ENCODE measurements around the gene MAD1L1.
"Not testable (repeated sequence)": the region's sequence is repeated elsewhere in the genome, so short reads cannot be mapped to it uniquely, and the experiment has no call there.

Gene MAD1L1

GRCh38 chr7:1933066-1933750 is 299.5 kb downstream of the MAD1L1 start:
- DNase-seq (ENCODE audit: low read depth in 1 of 2, low spot score in 1 of 2) = no peak

GRCh38 chr7:1931951-1932270 is 300.8 kb downstream of the MAD1L1 start:
- DNase-seq (ENCODE audit: low read depth in 1 of 2, low spot score in 1 of 2) = no peak

GRCh38 chr7:1931256-1931950 is 301.3 kb downstream of the MAD1L1 start:
- DNase-seq (ENCODE audit: low read depth in 1 of 2, low spot score in 1 of 2) = no peak

- DNase-seq (ENCODE audit: low read depth in 1 of 2, low spot score in 1 of 2) = no peak
Measured at GRCh38 chr7:1930381-1931065, 302.2 kb downstream of the MAD1L1 start.

GRCh38 chr7:1929349-1929925 is 303.3 kb downstream of the MAD1L1 start:
- DNase-seq (ENCODE audit: low read depth in 1 of 2, low spot score in 1 of 2) = not testable (repeated sequence)

GRCh38 chr7:1928645-1929348 is 303.9 kb downstream of the MAD1L1 start:
- no peak for DNase-seq (ENCODE audit: low read depth in 1 of 2, low spot score in 1 of 2)

- no peak for DNase-seq (ENCODE audit: low read depth in 1 of 2, low spot score in 1 of 2)
Measured at GRCh38 chr7:1927937-1928644, 304.7 kb downstream of the MAD1L1 start.

- DNase-seq (ENCODE audit: low read depth in 1 of 2, low spot score in 1 of 2) = no peak
Measured at GRCh38 chr7:1926908-1927306, 305.8 kb downstream of the MAD1L1 start.

GRCh38 chr7:1925973-1926907 is 306.5 kb downstream of the MAD1L1 start:
- DNase-seq (ENCODE audit: low read depth in 1 of 2, low spot score in 1 of 2) = no peak

GRCh38 chr7:1925349-1925748 is 307.4 kb downstream of the MAD1L1 start:
- no peak for DNase-seq (ENCODE audit: low read depth in 1 of 2, low spot score in 1 of 2)

GRCh38 chr7:1924258-1924817 is 308.4 kb downstream of the MAD1L1 start:
- no peak for DNase-seq (ENCODE audit: low read depth in 1 of 2, low spot score in 1 of 2)

GRCh38 chr7:1923409-1924257 is 309.1 kb downstream of the MAD1L1 start:
- no peak for DNase-seq (ENCODE audit: low read depth in 1 of 2, low spot score in 1 of 2)

- DNase-seq (ENCODE audit: low read depth in 1 of 2, low spot score in 1 of 2) = no peak
Measured at GRCh38 chr7:1922870-1923236, 309.9 kb downstream of the MAD1L1 start.

GRCh38 chr7:1922071-1922869 is 310.5 kb downstream of the MAD1L1 start:
- DNase-seq (ENCODE audit: low read depth in 1 of 2, low spot score in 1 of 2) = peak in 1 of 2 donors; percentile 52

- DNase-seq (ENCODE audit: low read depth in 1 of 2, low spot score in 1 of 2) = no peak
Measured at GRCh38 chr7:1920881-1921280, 311.9 kb downstream of the MAD1L1 start.

GRCh38 chr7:1920266-1920681 is 312.5 kb downstream of the MAD1L1 start:
- no peak for DNase-seq (ENCODE audit: low read depth in 1 of 2, low spot score in 1 of 2)

GRCh38 chr7:1919539-1920265 is 313.0 kb downstream of the MAD1L1 start:
- DNase-seq (ENCODE audit: low read depth in 1 of 2, low spot score in 1 of 2) = no peak

Measured in stimulated activated CD4-positive, alpha-beta T cell treated with anti-CD3 and anti-CD28 coated beads, Interleukin-15, amount 100 ng/mL, for 1 hour (primary cell).